ENCODE results near the gene ADAMTS15.

GRCh38 chr11:130454491-130455252 lies 6.2 kb downstream of the ADAMTS15 start:
- no peak for TF ChIP-seq CTCF (IDR thresholded peaks at IDR 0.05 in 8 of 11, conservative IDR thresholded peaks at IDR 0.05 in 3 of 11)
- no peak for TF ChIP-seq POLR2A (IDR thresholded peaks at IDR 0.05)
